Testis (tissue), 2 donors: ENCODE data around the gene SVOPL.

Source experiments
- POLR2A ChIP-seq: fragments of 450-650 bp; IDR thresholded peaks from one replicate; pipeline ENCODE4 v1.6.1; 2017; ENCODE audit warnings: antibody characterized with exemption, mild to moderate bottlenecking, moderate library complexity
- TF ChIP-seq, protein P1 (sequence below), 3 experiments: fragments of 450-650 bp in 2 of 3; fragments of 200-600 bp in 1 of 3; sonication (generic) in 1 of 3; IDR thresholded peaks; one replicate each; pipeline ENCODE4 v1.5.1; 2016 to 2019; ENCODE audit warnings: antibody characterized with exemption in 3 of 3, mild to moderate bottlenecking in 2 of 3, moderate library complexity in 1 of 3

DNA sequence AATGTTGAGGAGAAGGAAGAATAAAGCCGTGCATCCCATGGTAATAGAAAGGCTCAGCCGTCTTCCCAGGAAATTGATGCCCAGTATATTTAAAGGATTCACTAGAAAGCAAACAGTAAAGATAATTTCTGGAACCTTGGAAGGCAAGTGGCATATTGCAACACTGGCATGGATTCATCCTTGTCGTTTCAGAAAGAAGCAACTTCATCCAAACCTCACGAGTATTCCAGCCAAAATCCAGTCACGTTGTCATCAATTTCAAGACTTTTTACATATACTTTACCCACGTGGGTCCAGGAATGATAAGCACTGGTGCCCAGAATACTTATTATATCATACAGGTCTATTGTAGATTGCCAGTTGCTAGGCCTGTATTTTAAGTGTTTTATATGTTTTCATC is 73.8 kb downstream of the SVOPL start:
- TF ChIP-seq, protein P1, sequence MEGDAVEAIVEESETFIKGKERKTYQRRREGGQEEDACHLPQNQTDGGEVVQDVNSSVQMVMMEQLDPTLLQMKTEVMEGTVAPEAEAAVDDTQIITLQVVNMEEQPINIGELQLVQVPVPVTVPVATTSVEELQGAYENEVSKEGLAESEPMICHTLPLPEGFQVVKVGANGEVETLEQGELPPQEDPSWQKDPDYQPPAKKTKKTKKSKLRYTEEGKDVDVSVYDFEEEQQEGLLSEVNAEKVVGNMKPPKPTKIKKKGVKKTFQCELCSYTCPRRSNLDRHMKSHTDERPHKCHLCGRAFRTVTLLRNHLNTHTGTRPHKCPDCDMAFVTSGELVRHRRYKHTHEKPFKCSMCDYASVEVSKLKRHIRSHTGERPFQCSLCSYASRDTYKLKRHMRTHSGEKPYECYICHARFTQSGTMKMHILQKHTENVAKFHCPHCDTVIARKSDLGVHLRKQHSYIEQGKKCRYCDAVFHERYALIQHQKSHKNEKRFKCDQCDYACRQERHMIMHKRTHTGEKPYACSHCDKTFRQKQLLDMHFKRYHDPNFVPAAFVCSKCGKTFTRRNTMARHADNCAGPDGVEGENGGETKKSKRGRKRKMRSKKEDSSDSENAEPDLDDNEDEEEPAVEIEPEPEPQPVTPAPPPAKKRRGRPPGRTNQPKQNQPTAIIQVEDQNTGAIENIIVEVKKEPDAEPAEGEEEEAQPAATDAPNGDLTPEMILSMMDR (IDR thresholded peaks at IDR 0.05): no peak
- TF ChIP-seq POLR2A: no peak
